ENCODE results near the gene SNRNP70.

SNRNP70 gene

DNA sequence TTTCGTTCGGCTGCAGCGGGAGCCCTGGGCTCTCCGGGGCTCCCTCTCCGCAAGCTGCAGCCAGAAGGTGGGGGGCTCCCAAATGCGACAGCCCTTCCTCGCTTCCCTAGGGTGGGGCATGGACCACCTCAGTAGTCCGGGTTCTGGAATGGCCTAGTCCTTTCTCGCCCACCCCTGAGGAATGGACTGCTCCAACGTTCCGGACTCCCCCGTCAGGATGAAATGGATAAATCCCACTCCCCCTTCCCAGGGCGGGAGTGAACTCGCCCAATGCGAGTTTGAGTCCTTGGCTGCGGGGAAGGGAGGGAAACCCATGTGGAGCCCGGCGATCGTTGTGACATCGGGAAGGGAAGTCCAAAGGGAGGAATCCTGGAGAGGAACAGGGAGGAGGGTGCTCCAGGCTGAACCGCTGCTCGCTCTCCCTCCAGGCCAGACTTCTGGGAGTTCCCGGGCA, 64.4 kb downstream of the SNRNP70 start:
- peak; percentile 92 for DNase-seq

DNA sequence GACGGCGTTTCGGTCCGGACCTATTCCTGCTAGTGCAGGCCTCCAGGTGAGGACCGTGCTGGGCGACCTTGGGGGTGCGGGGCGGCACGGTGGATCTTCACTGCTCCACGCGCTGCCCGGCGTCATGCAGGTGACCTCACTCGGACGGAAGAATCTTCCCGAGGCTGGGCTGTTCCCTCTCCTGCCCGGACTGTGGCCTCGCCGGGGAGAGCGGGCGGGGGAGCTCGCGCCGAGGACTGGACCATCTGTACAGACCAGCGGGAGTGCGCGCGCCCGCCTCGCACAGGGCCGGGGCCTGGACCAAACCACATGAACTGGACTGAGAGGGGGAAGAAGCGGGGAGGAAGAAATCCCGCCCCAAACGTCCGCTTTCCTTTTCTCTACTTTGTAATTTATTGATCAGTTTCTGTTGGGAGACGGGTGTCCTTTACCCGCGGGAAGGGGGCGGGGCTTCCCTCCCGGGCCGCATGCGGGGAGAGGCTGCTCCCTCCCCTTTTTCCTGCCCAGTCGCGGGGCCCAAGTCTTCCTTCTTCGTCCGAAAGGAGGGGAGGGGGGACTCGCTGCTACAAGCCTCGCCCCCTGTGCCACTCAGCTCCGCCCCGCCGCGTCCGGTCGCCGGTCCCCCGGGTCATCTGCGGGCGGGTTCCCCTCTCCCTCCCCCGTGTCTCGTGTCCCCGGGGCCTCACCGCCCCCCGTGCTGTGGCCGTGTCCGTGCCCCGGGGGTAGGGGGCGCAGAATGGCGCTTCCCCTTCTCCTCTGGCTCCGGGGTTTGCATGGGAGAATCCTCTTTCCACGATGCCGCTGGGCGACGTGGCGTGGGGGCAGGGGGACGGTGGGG, 65.1 kb downstream of the SNRNP70 start:
- DNase-seq: peak; percentile 96

DNA sequence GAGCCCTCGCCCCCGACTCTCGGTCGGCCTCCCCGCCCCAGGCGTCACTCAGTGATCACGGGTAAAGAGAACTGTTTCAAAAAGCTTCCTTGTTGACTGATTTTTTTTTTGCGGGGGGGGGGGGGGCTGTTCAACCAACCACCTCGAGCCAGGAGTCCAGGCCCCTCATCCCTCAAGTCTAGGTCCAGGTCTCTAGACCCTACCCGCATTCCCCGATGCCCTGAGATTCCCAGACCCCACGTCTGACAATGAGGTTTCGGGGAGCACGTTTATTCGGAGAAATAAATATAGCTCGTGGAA, 65.6 kb downstream of the SNRNP70 start:
- DNase-seq: peak; percentile 68

DNA sequence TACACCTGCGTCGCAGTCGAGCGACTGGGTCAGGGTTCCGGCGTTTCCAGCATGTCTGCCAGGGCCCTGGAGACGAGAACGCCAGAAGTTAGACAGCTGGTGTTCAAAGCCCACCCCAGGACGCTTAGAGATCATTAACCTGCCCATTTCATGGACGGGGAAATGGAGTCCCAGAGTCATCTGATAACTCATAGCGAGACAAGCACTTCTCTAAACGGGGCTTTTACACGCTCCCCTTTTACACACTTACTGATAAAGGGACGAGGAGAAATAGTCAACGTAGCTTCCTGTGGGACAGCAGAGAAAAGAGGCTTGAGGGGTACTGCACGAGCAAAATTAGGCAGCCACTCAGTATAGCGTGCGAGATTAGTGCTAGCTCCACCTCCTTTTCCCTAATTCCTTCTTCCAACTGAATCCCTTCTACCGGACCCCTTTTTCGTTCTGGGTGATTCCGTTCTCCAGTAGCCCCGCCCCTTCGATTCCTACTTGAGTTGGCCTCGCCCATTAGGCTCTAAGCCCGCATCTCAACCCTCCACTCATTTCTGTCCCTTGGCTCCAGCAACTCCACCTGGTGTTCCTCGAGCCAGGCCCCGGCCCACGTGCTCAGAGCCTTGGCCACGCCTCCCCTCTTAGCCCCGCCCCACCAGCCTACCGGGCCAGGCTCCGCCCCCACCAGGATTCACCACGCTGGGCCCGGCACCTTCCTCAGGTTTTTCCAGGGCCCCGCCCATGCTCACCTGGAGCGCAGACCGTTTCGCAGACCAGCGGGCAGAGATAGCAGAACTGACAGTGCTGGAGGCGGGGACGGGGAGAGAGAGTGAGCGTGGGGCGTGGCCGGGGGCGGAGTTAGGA, 66.2 kb downstream of the SNRNP70 start:
- peak; percentile 99 for DNase-seq

DNA sequence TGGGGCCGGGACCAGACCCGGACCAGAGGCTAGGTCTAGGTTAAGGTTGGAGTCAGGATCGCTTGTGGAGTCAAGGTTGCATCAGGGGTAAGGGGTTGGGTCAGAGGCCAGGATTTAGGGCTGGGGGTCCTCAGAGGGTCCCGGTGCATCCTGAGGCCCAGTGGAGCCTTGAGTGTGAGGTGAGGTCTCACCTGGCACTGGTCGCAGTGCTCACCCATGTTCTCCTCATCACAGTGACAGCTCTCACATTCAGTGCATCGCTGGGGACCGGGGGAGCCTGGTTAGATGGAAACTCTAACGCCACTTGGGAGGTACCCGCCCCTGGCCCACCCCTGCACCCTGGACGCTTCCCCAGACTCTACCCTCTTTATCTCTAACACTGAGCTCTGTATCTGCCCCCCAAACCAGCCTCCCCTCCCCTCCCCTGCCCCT, 66.9 kb downstream of the SNRNP70 start:
- DNase-seq: no peak

DNA sequence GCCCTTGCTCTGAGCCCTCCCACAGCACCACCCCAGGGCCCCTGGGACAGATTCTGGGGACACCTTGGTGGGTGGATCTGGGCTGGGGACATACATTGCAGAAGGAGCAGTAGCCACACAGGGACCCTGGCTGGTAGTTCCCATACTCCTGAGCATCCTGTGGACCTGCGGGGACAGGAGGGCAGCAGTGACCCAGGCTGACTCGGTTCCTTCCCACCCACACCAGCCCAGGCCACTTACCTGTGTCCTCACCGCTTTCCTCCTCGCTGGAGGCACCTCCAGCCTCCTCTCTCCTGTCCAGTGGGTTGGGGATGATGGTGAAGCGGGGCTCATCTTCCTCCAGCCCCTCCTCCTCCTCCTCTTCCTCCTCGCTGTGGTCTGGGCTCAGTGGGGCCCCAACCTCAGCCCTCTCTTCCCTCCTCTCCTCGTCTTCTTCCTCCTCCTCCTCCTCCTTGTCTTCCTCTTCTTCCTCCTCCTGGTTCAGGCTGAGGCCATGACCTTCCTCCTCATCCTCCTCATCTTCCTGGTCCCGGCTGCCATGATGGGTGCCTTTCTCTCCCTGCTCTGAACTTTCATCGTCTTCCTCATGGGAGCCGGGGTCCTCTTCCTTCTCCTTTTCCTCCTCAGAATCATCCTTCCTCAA, 68.0 kb downstream of the SNRNP70 start:
- no peak for DNase-seq

DNA sequence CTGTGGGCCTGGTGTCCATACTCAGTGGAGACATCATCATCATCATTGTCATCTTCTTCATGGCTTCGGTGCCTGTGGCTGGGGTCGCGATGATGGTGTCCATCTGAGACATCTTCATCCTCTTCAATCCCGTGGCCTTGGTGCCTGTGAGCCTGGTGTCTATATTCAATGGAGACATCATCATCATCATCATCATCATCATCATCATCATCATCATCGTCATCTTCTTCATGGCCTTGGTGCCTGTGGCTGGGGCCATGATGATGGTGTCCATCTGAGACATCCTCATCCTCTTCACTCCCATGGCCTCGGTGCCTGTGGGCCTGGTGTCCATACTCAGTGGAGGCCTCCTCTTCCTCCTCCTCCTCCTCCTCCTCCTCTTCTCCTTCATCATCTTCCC, 69.0 kb downstream of the SNRNP70 start:
- DNase-seq: no peak

DNA sequence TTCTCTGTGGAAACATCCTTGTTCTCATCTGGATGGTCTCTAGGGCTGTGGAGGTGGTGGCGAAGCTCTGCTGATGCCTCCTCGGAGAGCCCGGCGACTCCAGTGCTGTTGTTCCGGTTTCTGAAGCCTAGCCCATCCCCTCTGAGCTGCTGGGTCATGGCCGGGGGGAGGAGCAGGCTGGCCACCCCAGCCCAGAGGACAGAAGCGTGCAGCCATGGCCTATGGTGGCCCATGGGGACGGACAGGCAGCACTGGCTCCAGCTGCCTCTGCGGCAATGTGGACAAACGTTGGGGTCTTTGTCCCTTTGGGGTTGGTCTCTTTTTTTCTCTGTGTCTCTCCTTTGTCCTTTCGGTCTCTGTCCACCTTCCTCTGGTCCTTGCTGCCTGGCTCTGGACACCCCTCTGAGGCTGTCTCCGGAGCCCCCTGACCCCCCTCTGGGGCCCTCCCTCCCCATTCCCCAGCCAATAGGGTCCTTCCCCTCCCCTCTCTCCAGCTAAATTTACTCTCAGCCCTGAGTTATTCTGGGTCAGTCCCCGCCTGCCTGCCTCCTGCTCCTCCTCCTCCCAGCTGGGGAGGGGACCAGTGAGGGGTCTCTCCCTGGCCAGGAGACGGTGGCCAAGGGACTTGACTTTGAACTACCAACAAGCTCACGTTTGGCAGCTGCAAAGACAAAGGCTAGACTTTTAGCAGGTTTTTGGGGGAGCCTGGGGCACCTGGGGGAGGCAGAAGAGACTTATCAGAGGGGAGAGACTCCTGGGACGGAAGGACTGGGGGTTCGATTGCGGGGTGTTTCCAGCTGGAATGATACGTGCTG, 70.0 kb downstream of the SNRNP70 start, which contains the start of gene HRC:
HRC (minus strand) TSS at position 392 of the 815 bp plus-strand sequence; CDS start at position 233, 159 bp downstream.
- no peak for DNase-seq

DNA sequence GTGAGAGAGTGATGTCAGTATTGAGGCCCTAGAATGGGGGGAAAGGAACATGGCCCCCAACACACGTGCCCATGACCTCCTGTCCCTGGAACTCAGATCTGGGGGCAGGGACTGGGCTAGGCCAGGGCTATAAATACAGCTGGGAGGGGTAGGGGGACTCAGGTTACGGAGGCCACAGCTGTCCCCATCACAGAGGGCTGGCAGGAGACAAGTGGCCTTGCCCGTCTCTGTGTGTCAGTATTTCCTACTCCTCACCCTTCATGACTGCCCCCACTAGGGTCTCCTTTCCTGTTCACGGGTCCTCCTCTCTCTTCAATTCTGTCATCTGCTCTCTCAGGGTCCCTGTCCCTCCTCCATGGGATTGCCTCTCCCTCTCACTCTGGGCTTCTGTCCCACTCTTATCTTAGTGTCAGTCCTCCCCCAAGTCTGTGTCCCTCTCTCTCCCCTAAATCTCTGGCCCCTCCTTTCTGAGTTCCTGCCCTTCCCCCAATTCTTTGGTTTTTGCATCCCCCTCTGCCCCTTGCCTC, 70.6 kb downstream of the SNRNP70 start:
- no peak for DNase-seq

DNA sequence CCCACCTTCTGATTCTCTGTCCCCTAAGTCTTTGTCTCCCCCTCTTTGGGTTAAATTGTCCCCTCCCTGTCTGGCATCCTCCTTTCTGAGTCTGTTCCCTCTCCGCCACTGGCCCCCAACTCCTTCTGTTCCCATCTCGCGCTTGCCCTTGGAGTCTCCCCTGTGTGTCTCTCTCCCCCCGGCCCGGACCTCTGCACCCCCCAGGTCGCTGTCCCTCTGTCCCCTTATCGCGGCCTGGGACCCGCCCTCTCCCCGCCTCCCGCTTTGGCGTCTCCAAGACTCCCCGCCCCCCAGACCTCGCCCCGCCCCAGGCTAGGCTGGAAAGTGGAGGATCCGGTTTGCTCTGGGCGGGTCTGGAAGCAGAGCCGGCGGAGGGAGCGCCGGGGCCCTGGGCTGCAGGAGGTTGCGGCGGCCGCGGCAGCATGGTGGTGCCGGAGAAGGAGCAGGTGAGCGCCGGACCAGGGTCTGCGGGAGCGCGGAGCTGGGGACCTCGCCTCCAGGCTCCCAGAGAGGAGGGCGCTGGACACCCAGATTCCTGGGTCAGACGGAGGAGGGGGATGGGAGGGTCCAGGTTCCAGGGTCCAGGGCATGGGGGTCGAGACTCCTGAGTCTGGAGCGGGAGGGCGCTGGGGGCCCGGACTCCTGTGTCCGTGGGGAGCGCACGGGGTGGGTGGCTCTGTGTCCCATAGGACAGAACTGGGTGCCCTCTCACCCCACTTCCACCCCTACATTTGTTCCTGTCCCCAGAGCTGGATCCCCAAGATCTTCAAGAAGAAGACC, 72.4 kb downstream of the SNRNP70 start, which contains the start of gene TRPM4:
TRPM4 (plus strand) TSS at position 348 of the 780 bp plus-strand sequence; CDS start at position 423, 75 bp downstream.
- DNase-seq: peak; percentile 94
